GM23248 (cell line): ENCODE data around the gene ARMCX5.

ENCODE experiments used
- EZH2 ChIP-seq: fragments of 200-600 bp; sonication (generic); IDR thresholded peaks from 2 replicates; pipeline ENCODE4 v1.6.1; 2018; ENCODE audit warnings: antibody characterized with exemption, mild to moderate bottlenecking; ENCODE audit not compliant: insufficient read depth, poor library complexity, severe bottlenecking
- EZH2phosphoT487 ChIP-seq: fragments of 200-600 bp; sonication (generic); IDR thresholded peaks from 2 replicates; pipeline ENCODE4 v1.6.1; 2018; ENCODE audit warnings: antibody characterized with exemption, moderate library complexity, mild to moderate bottlenecking, low read depth; ENCODE audit not compliant: insufficient read depth

- no peak for TF ChIP-seq EZH2
- TF ChIP-seq EZH2phosphoT487, result no peak
Measured at GRCh38 chrX:102627640-102628039, 28.3 kb downstream of the ARMCX5 start.
